ENCODE data around the gene AKR1B1. TPM values are rescaled to one million over a fixed set of nuclear protein-coding genes. Genes with fewer than 3 reads are reported as not detected.

Gene AKR1B1
- total and polyA plus RNA-seq, 2 of the 13 experiments (the other 11 are each of a cell fraction or from before 2014, with no cell fraction given) = 89.9 to 133 TPM

- intact Hi-C loops (cut with micrococcal nuclease; ENCODE audit: unreplicated experiment) (no loop called here), in situ Hi-C loops (cut with HindIII; ENCODE audit: extremely low pct_ligation_motif_present, low pct_unique_long_range_greater_than_20kb) (no loop called here)
- ATAC-seq = no peak
- no peak for FAIRE-seq
- H3K9ac ChIP-seq (ENCODE audit: insufficient read depth, low read depth, low read length) = no peak overlapping the region
- 3% methylated on average over 2 of the region's 2 CpGs for WGBS (ENCODE audit: low lambda C conversion rate)
- no peaks in the 10 kb centered on the region for H3K79me2 ChIP-seq (ENCODE audit: insufficient read depth, low read length)
- no peak overlapping the region for H2AFZ ChIP-seq (ENCODE audit: low read length)
- no peak overlapping the region for H3K4me2 ChIP-seq (ENCODE audit: low read depth, low read length)
- ChIA-PET CTCF (ENCODE audit: low intra/inter-chr PET ratio, low total read pairs) (no interaction called here), POLR2A (no interaction called here)
- peaks cover 11% of the 10 kb centered on the region for H3K4me1 ChIP-seq (ENCODE audit: insufficient read depth, low read length)
- TF ChIP-seq, protein P1, sequence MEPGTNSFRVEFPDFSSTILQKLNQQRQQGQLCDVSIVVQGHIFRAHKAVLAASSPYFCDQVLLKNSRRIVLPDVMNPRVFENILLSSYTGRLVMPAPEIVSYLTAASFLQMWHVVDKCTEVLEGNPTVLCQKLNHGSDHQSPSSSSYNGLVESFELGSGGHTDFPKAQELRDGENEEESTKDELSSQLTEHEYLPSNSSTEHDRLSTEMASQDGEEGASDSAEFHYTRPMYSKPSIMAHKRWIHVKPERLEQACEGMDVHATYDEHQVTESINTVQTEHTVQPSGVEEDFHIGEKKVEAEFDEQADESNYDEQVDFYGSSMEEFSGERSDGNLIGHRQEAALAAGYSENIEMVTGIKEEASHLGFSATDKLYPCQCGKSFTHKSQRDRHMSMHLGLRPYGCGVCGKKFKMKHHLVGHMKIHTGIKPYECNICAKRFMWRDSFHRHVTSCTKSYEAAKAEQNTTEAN (CRISPR knock-in tag; conservative IDR thresholded peaks at IDR 0.05) = no peak
- no peak for TF ChIP-seq ZNF432 (CRISPR knock-in tag; IDR thresholded peaks at IDR 0.05; ENCODE audit: borderline replicate concordance)
- TF ChIP-seq PRDM15 (CRISPR knock-in tag; IDR thresholded peaks at IDR 0.05) = no peak
- no peak for TF ChIP-seq TRIM24 (CRISPR knock-in tag; IDR thresholded peaks at IDR 0.05)
- TF ChIP-seq SSRP1 (CRISPR knock-in tag; IDR thresholded peaks at IDR 0.05) = no peak
- no peak for TF ChIP-seq AGO1 (IDR thresholded peaks at IDR 0.05; ENCODE audit: low read depth, low read length, poor library complexity, severe bottlenecking)
- no TSS peak for BruUV-seq (replicated peaks)
- no peaks in the 10 kb centered on the region for H3K36me3 ChIP-seq (replicated peaks in 1 of 2; ENCODE audit: control insufficient read depth in 1 of 2, insufficient read depth in 2 of 2, low read length in 2 of 2)
- no peaks in the 10 kb centered on the region for H3K9me3 ChIP-seq (ENCODE audit: low read length)
- no peak overlapping the region for H3K4me3 ChIP-seq (replicated peaks in 1 of 3; ENCODE audit: insufficient read depth in 1 of 3, low read depth in 2 of 3, low read length in 3 of 3)
- no peaks in the 10 kb centered on the region for H3K27me3 ChIP-seq (ENCODE audit: control insufficient read depth in 1 of 2, insufficient read depth in 2 of 2, low read length in 2 of 2)
- no peak overlapping the region for H3K27ac ChIP-seq (ENCODE audit: extremely low read length, insufficient read depth, low read length)
- H4K20me1 ChIP-seq (ENCODE audit: insufficient read depth, low read length) = no peaks in the 10 kb centered on the region
- no peak for DNase-seq (ENCODE audit: low spot score)
Observed at GRCh38 chr7:134477954-134478353, 19.1 kb upstream of the AKR1B1 start.

Data from HepG2 (cell line).